Esophagus muscularis mucosa (tissue), 3 donors: ENCODE data around the gene RPP25.

ENCODE experiments used
- POLR2A ChIP-seq: fragments of 450-650 bp; IDR thresholded peaks from one replicate; pipeline ENCODE4 v1.6.1; 2017; ENCODE audit warnings: antibody characterized with exemption, moderate library complexity, mild to moderate bottlenecking, low read depth
- POLR2AphosphoS5 ChIP-seq, 2 donors: sonication (generic); formaldehyde crosslinking; IDR thresholded peaks; one replicate each; pipeline ENCODE4 v1.6.1; 2017; ENCODE audit warnings: antibody characterized with exemption in 2 of 2
- TF ChIP-seq, protein P1 (sequence below), 3 experiments: fragments of 200-600 bp in 2 of 3; fragments of 450-650 bp in 1 of 3; sonication (generic) in 2 of 3; IDR thresholded peaks; one replicate each; pipeline ENCODE4 v1.5.1; 2017 to 2019; ENCODE audit warnings: antibody characterized with exemption in 3 of 3, mild to moderate bottlenecking in 2 of 3, moderate library complexity in 1 of 3

DNA sequence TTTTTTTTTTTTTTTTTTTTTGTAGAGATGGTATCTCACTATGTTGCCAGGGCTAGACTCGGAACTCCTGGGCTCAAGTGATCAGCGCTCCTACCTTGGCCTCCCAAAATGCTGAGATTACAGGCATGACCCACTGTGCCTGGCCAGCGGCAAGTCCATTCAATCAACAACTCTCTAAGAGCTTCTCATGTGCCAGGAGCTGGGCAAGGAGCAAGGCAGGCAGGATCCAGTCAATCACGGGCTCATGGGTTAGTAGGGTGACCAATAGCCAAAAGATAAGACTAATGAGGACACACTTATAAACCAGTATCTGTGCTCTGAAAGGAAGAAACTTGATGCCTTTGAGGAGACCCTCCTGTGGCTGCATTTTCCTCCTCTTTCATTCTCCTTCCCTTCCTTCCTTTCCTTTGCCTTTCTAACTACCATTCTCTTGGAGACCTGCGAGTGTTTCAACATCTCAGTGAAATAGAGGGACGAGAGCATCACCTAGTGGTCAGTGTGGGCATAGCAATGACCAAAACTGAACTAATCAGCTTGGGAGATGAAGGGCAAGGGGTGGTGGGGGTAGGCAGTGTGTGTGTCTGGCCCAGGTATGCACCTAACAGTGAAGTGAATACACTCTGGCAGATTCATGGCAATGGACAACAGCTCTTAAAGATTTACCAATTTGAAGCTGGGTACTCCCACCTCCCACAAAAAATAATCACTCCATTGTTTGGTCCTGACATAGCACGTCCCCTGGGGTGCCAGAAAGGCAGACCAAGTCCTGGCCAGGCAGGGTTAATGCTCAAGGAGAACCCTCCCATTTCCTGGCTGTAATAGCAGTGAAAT, 6.3 kb downstream of the RPP25 start:
- TF ChIP-seq, protein P1, sequence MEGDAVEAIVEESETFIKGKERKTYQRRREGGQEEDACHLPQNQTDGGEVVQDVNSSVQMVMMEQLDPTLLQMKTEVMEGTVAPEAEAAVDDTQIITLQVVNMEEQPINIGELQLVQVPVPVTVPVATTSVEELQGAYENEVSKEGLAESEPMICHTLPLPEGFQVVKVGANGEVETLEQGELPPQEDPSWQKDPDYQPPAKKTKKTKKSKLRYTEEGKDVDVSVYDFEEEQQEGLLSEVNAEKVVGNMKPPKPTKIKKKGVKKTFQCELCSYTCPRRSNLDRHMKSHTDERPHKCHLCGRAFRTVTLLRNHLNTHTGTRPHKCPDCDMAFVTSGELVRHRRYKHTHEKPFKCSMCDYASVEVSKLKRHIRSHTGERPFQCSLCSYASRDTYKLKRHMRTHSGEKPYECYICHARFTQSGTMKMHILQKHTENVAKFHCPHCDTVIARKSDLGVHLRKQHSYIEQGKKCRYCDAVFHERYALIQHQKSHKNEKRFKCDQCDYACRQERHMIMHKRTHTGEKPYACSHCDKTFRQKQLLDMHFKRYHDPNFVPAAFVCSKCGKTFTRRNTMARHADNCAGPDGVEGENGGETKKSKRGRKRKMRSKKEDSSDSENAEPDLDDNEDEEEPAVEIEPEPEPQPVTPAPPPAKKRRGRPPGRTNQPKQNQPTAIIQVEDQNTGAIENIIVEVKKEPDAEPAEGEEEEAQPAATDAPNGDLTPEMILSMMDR (IDR thresholded peaks at IDR 0.05): peak; percentile 95 to 99 (median 98)
- TF ChIP-seq POLR2A (no peak), POLR2AphosphoS5 (IDR thresholded peaks at IDR 0.05) (peak in 1 of 2 donors; percentile 26)
